GM18511 (cell line): ENCODE measurements around the gene PGM2L1.
"Not testable (repeated sequence)": the region's sequence is repeated elsewhere in the genome, so short reads cannot be mapped to it uniquely, and the experiment has no call there.

Experiments used
- ATAC-seq: cut with Tn5 transposase; IDR thresholded peaks from one replicate; pipeline ENCODE4 v1.9.1; 2021; ENCODE audit warnings: mild to moderate bottlenecking, moderate library complexity; ENCODE audit not compliant: unreplicated experiment

Gene PGM2L1

DNA sequence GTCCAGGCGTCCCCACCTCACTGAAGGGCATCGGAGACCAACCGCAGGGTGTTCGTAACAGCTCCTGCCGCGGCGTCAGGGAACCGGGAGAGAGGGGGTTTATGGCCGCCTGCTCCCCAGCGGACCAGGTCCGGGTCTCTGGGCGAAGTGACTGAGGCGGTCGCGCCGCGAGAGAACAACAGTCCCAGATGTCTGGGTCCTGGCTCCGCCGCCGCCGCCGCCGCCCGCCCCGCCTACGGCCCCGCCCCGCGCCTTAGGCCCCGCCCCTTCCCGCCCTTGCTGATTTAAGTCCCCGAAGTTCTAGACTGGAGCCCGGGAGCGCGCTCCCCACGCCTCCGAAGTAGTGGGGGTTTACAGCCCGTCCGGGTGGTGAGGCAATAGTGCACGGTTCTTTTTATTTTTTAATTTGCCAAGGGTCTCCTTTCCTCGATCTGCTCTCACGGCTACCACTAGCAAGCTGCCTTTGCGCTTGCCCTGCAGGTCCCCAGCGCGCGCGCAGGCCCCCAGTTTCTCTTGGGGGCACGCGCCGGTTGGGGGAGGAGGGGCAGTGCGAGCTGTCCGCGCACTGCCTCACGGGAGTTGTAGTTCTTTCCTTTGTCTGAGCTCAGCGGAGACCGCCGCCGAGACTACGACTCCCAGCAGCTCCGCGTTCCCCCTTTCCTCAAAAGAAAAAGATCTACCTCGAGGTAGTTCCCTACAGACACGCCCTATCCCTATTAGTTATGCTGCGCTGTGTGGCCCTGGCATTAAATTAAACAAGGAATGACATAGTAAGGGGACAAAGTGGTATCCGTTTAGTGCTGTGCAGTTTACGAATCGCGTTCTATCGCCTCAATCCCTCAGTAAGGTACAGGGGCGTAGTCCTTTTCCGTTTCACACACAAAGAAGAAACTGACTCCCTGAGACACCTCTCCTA lies at the start of gene PGM2L1:
PGM2L1 (minus strand) TSS at position 190 of the 916 bp plus-strand sequence. CDS start 272 bp downstream, outside the sequence.
- peak; percentile 94 for ATAC-seq

DNA sequence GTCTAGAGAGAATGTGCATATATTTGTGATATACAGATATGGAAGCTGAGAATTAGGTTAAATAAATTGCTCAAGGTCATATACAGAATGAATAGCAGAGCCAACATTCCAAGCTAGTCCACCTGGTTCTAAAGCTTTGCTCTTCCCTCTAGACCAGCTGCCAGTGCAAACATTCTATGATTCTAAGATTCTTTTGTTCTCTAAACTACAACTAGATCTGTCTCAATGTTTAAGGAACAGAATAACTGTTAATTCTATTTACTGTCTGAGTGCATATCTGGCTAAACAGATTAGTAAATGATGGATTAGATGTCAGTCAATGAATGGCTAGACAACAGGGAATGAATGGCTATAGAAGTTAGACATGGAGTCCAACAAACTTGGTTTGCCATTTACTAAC lies 49.5 kb upstream of the PGM2L1 start:
- ATAC-seq: no peak

DNA sequence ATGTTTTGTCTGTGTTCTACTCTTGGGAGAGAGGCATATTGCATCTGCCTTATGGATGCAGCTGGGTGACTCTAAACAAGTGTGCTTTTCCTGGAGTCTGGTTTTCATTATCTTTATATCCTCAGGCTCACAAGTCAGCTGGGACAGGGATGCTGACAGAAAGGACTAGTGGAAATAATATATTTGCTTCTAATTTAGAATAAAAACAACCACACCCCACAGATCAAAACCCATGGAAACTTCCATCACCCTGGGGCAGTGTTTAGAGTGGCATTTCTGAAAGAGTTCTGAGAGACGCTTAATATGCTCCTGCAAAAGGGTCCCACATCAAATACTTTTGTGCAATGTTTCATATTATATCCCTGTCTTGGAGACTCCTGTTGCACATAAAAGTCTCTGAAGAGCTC lies 48.3 kb upstream of the PGM2L1 start:
- ATAC-seq: no peak

DNA sequence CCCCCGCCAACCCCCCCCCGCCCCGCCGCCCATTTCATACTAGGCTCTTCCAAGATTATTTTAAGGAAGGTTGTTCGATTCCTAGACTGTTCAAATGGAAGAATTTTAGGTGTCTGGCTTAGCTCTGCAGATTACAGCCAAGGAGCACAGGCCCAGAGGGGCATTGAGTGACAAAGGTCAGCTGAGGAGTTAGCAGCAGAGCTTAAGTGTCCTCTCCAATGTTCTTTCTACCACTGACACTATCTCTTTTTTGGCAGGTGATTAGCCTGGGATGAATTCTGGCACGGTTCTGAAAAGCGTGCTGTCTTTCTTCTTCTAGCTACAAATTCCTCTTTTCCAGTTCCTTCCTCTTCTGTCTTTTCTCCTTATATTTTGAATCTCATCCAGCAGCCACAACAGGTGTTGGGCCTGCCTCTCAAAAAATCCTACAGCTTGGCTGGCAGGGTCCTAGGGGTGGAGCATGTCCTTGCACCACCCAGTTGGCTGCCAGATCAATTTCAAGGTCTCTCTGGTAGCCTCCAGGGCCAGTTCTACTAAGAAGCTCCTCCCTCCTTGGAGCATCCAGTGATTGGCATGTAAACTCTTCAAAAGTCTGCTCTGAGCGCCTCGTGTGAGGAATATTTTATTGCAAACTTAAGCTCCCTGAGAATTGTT lies 46.1 kb upstream of the PGM2L1 start:
- ATAC-seq: no peak

DNA sequence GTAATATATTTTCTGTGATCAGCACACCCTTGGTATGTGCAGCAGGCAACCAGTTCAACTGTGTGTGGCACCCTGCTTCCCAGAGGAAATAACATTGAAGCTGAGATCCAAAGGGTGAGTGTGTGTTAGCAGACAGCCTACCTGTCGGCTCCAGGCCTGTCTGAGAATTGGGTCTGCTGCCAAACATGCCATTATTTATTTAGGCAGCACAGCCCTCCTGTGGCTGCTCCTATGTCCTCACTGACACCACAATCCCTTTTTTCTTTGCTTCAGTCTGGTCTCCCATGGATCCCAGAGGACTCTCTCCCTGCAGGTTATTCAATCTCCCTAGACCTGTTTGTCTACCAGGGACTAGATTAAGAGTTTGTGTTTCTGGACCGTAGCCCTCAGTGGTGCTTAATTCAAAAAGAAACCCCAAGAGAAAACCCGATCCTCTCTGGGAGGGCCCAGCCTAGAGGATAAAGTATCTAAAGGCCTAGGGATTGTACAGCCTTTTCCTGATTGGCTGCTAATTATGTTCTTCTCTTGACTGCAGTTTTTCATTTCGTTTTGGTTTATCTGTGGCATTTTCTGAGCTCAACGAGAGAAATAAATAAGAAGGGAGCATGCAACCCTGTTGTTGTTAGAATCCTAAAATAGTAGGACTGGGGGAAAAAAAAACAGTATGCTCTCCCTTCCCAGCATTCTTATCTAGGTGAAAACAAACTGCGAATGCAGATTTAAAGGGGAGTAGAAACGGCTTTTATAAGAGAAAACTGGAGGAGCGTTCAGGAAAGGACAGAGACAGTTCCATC lies 45.0 kb upstream of the PGM2L1 start:
- no peak for ATAC-seq

DNA sequence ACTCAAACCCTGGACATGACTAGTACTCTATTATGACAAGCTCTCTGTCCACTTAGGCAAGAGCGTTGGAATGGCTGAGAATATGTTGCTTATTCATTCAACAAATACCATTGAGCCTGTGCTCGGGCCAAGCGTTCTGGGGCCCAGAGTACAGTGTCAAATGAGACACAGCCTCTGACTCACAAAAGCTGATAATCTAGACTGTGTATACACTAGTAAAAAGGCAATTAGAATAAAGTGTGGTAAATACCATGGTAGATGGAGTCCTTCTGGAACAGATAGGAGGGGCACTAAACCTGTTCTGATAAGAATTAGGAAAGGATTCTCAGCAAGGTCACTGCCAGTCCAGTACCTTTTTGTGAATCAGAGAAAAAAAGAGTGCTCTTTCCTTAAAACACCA lies 44.4 kb upstream of the PGM2L1 start:
- ATAC-seq: no peak

DNA sequence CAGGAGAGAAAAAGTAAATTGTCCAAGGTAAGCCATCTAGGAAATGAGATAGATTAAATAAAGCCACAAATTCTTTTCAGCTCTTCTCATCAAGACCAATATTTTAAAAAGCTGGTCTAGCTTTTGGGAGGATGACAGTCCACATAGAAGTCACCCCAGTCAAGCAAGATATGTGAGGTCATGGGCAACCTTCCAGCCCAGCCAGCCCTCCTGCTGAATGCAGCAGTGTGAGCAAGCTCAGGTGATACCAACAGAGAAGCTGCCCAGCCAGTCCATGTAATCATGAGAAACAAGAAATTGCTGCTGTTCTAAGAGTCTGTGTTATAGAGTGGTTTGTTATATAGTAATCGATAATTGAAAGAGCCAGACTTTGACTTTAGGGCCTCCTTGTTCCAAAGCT lies 40.4 kb upstream of the PGM2L1 start:
- no peak for ATAC-seq

DNA sequence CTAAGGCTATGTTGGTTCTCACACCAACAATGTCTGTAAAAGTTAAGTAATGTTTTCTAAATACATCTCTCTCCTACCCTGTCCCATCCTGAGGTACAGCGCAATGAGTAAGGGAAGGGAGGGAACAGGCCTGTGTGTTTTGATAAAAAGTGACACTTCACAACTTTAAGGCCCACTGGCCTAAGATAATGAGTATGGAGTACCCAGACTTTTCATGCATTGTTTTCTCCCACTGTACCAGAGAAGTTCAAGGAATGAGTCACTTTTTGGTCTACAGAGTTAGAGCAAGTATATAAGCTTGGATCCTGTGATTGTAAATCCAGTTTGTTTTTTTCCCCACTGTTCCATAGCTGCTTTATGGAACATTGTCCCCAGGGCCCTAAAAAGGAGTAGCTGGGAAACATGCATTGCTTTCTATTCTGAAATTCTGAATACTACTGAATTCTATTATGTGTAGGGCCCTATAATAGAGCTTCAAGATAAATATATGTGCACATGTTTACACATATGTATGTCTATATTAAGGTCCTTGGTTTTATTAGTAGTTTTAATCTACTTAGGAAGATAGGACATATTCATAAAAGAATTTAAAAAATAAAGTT lies 39.3 kb upstream of the PGM2L1 start:
- no peak for ATAC-seq

DNA sequence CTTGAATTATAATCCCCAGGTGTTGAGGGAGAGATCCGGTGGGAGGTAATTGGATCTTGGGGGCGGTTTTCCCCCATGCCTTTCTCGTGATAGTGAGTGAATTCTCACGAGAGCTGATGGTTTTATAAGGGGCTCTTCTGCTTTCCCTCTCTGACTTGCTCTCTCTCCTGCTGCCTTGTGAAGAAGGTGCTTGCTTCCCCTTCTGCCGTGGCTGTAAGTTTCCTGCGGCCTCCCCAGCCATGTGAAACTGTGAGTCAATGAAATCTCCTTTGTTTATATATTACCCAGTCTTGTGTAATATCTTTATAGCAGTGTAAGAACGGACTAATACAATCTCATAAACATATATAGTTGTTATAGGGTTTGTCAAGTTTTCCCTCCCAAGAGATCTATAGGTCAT lies 36.3 kb upstream of the PGM2L1 start:
- no peak for ATAC-seq

DNA sequence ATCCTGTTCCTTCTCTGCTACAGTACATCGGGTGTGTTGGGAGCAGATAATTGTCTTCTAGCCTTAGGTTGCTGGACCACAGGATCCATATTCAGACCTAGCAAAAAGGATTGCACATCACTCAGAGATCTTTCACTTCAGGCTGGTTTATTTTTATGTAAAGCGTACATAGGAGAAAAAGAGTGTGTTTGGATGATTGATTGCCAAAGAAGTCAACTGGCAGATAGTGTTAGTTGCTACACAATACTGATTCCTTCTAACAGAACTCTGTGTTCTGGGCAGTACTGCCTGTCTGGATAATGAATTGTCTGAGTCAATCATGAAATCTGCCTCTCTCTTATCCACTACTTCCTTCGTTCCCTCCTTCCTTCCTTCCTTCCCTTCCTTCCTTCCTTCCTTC lies 31.0 kb upstream of the PGM2L1 start:
- ATAC-seq: no peak

DNA sequence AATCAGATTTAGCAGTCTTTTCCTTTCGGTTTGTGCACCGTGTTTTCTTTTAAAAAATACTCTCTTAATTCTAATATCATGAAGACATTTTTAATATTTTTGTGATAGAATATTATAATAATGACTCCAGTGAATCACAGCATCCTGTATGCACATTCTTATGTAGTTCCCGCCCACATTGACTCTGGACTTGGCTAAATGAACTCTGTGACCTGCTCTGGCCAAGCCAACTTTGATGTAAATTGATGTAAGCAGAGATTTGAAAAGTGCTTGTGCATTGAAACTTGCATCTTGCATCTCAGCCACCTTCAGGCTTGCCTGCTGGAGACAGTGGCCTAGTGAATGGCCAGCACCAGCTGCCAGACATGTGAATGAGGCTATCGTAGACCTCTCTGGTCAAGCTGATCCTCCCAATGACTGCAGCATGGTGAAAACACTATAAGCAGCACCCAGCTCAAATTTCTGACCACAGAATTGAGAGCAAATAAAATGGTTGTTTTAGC lies 29.2 kb upstream of the PGM2L1 start:
- no peak for ATAC-seq

DNA sequence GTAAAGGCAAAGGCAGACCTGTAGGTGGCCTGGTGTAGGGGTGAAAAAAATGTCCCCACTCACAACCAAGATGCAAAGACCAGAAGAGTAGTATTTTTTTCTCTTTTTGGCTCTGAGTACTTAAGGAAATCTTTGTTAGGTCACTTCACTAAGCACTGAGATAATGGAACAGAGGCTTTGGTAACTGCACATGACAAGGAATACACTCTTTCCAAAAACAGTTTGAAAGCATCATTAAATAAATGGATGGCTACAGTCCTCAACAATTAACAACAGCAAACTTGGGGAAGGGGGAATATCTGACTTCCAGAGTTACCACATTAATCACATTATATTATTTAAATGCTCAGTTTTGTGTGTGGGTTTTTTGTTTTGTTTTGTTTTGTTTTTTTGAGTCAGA lies 26.9 kb upstream of the PGM2L1 start:
- ATAC-seq: no peak

DNA sequence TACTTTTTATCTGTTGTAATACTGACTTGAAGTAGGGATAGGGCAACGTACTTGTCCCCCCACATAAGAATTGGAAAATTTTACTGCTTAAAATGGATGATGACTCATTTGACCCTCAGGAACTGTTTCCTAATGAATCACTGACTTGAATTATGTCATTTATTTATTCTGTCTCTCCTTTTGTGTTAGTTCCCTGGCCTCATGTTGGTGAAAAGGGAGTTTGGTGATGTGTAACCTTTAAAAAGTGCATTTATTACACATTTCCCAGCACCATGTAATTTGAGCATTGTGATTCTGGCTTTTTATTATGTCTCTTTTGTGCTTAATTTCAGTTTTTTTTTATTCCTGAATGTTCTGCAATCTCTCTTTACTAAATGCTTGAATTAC lies 20.3 kb upstream of the PGM2L1 start:
- ATAC-seq: no peak

DNA sequence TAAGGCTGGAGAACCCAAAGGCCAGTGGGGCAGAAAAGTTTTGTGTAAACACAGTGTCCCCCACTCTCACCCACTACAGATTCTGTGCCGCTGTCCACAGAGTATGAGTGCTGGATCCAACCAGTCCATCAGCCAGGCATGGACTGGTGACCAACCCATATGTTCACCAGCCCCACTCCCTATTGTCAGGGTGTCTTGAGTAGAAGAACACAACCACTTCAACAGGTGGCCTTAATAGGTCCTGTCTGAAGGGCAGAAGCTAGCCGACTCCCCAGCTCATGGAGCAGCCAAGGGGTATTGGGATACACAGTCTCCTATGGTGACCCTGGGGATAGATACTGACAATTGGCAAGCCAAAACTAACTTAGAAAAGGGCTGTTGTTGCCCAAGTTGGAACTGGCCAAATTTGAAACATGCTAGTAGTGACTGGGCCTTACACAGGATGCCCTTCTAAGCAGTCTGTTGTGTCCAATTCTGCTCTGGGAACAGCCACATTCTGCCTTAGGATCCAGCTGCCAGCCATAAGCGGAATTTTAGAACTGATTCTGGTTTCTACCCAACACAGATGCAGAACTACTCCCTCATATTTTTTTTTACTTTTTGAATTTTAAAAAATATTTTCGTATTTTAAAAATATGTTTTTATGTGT lies 19.8 kb upstream of the PGM2L1 start:
- ATAC-seq: no peak

DNA sequence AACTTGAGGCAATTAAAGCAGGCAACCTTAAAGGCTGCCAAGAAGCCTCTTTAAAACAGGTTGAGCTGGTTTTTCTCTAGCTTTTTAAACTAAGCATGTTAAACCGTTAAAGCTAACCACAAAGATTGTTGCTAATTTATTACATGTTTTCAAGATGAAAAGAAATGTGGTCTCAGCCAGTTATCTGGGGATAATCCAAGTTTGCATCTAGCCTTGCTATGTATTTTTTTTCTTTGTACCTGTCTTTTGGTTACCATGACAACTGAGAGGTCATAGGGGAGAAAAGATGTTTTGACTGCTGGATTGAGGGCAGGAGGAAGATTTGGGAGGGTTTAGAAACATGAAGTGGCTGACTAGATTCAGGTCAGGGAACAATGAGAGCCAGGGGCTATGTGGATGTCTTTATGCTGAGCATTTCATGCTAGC lies 19.2 kb upstream of the PGM2L1 start:
- ATAC-seq: no peak

DNA sequence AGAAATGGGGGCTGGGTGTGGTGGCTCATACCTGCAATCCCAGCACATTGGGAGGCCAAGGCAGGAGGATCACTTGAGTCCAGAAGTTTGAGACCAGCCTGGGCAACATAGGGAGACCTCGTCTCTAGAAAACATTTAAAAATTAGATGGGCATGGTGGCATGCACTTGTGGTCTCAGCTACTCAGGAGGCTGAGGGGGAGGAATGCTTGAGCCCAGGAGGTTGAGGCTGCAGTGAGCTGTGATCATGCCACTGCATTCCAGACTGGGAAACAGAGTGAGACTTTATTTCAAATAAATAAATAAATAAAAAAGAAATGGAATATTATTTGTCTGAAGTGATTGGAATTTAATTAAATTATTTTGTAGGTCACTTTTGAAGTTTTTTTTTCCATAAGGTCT lies 18.7 kb upstream of the PGM2L1 start:
- ATAC-seq: not testable (repeated sequence)

DNA sequence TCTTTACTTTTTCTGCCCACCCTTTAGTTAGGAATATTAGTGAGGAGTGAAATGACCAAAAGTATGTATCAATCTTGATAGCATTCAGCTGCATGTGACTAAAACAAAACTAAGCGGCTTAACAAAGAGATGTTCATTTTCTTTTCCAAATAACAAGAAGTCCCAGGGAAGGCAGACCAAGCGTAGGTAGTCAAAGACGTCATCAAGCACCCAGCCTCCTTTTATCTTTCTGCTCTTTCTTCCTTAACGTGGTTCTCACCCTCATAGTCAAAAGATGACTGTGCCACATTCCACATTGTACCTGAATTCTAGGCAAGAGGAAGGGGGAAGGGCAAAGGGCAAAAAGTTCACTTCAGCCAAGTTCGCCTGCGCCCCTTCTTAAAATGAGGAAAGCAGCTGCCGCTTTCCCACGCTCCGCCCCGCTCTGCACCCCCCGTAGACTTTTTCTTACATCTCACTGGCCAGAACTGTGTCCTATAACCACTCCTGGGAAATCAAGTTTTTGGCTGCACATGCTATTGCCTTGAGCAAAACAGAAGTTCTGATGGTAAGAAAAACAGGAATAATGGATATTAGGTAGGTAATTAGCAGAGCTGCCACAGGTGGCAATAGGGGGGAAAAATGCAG lies 14.6 kb upstream of the PGM2L1 start:
- no peak for ATAC-seq

DNA sequence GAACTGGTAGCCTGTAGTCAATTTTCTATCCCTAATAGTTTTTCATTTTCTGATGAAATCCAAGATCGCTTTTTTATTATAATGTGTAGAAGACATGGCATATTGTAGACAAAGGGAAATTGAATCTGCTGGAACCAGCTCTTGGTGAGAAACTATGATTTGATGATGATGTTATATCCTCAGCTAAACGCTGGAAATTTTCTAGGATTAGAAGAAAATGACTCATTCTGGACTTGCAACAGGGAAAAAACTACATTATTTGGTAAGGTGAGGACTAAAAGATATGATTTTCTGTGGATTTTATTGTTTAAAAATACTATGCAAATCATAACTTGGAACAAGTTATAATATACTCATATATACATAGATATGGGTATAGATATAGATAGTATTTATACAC lies 14.1 kb upstream of the PGM2L1 start:
- ATAC-seq: no peak

DNA sequence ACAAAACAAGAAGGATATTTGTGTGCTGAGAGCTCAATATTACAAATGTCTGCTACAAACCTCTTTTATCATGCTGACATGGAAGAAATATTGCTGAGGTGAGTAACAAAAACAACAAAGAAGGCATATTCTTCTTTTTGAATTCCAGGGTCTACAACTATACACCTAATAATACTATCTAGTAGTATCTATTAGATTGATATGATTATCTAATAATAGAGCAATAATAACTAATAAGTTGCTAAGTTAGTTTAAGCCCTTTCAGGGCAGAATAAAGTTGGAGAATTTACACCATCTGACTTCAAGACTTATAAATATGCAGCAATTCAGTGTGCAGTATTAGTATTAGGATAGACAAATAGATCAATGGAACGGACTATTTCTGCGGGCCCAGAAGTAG lies 11.4 kb upstream of the PGM2L1 start:
- no peak for ATAC-seq
